Measurements from ENCODE around the gene LSM10. TPM values are rescaled to one million over a fixed set of nuclear protein-coding genes. Genes with fewer than 3 reads are reported as not detected.
A peak's percentile ranks its signal among the peaks of the same experiment; 100 is the strongest.

LSM10 gene
- total and polyA plus RNA-seq, 2 experiments from 2014 or later, result 27.5 to 98.9 TPM

DNA sequence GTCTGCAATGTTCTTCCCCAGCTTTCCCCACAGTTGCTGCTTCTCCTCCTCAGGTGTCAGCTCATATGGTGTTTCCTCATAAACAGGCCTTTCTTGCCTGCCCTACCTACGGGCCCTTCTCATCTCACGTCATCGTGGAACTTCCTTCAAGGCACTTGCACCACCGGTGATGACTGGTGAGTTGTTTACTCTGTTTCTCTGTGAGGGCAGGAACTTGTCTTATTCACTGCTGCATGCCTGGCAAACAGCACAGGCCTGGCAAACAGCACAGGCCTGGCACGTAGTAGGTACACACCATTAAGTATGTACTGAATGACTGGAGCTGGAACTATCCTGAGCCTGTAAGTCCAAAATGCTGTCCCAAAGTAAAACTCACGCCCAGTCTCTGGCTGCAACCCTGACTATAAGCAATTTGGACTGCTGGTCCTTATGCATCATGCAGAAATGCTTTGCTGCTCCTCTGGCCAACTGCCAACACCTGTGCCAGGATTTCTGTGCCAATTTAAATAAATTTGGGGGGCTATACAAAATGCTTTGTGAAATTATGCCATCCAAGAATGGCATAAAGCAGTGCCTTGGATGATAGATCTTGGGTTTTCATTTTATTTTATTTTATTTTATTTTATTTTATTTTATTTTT is 37.7 kb downstream of the LSM10 start (continued):
- TF ChIP-seq, protein P1, sequence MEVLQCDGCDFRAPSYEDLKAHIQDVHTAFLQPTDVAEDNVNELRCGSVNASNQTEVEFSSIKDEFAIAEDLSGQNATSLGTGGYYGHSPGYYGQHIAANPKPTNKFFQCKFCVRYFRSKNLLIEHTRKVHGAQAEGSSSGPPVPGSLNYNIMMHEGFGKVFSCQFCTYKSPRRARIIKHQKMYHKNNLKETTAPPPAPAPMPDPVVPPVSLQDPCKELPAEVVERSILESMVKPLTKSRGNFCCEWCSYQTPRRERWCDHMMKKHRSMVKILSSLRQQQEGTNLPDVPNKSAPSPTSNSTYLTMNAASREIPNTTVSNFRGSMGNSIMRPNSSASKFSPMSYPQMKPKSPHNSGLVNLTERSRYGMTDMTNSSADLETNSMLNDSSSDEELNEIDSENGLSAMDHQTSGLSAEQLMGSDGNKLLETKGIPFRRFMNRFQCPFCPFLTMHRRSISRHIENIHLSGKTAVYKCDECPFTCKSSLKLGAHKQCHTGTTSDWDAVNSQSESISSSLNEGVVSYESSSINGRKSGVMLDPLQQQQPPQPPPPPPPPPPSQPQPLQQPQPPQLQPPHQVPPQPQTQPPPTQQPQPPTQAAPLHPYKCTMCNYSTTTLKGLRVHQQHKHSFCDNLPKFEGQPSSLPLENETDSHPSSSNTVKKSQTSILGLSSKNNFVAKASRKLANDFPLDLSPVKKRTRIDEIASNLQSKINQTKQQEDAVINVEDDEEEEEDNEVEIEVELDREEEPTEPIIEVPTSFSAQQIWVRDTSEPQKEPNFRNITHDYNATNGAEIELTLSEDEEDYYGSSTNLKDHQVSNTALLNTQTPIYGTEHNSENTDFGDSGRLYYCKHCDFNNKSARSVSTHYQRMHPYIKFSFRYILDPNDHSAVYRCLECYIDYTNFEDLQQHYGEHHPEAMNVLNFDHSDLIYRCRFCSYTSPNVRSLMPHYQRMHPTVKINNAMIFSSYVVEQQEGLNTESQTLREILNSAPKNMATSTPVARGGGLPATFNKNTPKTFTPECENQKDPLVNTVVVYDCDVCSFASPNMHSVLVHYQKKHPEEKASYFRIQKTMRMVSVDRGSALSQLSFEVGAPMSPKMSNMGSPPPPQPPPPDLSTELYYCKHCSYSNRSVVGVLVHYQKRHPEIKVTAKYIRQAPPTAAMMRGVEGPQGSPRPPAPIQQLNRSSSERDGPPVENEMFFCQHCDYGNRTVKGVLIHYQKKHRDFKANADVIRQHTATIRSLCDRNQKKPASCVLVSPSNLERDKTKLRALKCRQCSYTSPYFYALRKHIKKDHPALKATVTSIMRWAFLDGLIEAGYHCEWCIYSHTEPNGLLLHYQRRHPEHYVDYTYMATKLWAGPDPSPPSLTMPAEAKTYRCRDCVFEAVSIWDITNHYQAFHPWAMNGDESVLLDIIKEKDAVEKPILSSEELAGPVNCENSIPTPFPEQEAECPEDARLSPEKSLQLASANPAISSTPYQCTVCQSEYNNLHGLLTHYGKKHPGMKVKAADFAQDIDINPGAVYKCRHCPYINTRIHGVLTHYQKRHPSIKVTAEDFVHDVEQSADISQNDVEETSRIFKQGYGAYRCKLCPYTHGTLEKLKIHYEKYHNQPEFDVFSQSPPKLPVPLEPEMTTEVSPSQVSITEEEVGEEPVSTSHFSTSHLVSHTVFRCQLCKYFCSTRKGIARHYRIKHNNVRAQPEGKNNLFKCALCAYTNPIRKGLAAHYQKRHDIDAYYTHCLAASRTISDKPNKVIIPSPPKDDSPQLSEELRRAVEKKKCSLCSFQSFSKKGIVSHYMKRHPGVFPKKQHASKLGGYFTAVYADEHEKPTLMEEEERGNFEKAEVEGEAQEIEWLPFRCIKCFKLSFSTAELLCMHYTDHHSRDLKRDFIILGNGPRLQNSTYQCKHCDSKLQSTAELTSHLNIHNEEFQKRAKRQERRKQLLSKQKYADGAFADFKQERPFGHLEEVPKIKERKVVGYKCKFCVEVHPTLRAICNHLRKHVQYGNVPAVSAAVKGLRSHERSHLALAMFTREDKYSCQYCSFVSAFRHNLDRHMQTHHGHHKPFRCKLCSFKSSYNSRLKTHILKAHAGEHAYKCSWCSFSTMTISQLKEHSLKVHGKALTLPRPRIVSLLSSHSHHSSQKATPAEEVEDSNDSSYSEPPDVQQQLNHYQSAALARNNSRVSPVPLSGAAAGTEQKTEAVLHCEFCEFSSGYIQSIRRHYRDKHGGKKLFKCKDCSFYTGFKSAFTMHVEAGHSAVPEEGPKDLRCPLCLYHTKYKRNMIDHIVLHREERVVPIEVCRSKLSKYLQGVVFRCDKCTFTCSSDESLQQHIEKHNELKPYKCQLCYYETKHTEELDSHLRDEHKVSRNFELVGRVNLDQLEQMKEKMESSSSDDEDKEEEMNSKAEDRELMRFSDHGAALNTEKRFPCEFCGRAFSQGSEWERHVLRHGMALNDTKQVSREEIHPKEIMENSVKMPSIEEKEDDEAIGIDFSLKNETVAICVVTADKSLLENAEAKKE (CRISPR knock-in tag; IDR thresholded peaks at IDR 0.05), result no peak
- TF ChIP-seq ZNF114 (CRISPR knock-in tag; IDR thresholded peaks at IDR 0.05) (no peak), JUNB (IDR thresholded peaks at IDR 0.05; ENCODE audit: unreplicated experiment) (no peak)
- TF ChIP-seq, protein P2, sequence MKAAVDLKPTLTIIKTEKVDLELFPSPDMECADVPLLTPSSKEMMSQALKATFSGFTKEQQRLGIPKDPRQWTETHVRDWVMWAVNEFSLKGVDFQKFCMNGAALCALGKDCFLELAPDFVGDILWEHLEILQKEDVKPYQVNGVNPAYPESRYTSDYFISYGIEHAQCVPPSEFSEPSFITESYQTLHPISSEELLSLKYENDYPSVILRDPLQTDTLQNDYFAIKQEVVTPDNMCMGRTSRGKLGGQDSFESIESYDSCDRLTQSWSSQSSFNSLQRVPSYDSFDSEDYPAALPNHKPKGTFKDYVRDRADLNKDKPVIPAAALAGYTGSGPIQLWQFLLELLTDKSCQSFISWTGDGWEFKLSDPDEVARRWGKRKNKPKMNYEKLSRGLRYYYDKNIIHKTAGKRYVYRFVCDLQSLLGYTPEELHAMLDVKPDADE (IDR thresholded peaks at IDR 0.05), result no peak

DNA sequence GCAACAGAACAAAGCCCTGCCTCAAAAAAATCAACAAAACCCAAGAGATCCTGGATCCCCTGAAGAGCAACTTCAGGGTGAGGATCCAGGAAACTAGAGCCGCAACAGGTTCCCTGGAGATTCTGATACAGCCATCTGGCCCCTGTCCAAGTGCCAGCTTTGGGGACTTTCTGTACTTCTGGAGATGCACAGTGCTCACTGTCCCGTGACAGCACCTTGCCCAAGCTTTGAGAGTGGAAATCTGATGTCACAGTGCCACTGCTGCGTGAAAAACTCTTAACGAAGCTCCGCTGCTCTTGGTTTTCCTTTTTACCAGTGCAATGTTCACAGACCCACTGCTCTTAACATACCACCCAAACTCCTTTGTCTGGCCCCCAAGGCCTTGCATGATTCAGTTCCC is 38.3 kb downstream of the LSM10 start:
- Histone ChIP-seq H3K36me3 (ENCODE audit: insufficient read depth) (no peaks in the 10 kb centered on the region; the same call in 1 of the 2 replicates), H3F3A (replicated peaks; ENCODE audit: low read depth) (no peaks in the 10 kb centered on the region), H3K4me3 (no peak overlapping the region), H3K27ac (ENCODE audit: low read depth) (no peak overlapping the region), H3K27me3 (ENCODE audit: insufficient read depth) (no peaks in the 10 kb centered on the region), H3K9me2 (ENCODE audit: insufficient read depth) (no peaks in the 10 kb centered on the region), H2AFZ (no peak overlapping the region), H4K20me1 (replicated peaks; ENCODE audit: insufficient read depth) (no peaks in the 10 kb centered on the region; the same call in 1 of the 2 replicates), H3K4me2 (no peak overlapping the region), H3K4me1 (ENCODE audit: insufficient read depth) (no peaks in the 10 kb centered on the region), H3K79me2 (replicated peaks; ENCODE audit: insufficient read depth) (peaks cover 11% of the 10 kb centered on the region)
- no peaks in the 10 kb centered on the region; the same call in 2 of the 3 replicates for H3K4me1 Mint-ChIP-seq
- H3K4me3 Mint-ChIP-seq, result no peak overlapping the region
- 0 out of 2 replicates have a peak overlapping the region, but pooled peaks have one; percentile 37 for H3K27ac Mint-ChIP-seq
- ATAC-seq, result no peak
- peaks cover 5% of the 10 kb centered on the region for H3K27me3 Mint-ChIP-seq (ENCODE audit: insufficient read depth, low read depth, poor library complexity)
- H3K9me3 Mint-ChIP-seq, result no peaks in the 10 kb centered on the region
- H3K36me3 Mint-ChIP-seq (ENCODE audit: low read depth), result peaks cover 47% of the 10 kb centered on the region
- DNase-seq (ENCODE audit: low spot score), result no peak
- TF ChIP-seq EZH2 (IDR thresholded peaks at IDR 0.05; ENCODE audit: low read depth, unreplicated experiment), result no peak
- TF ChIP-seq ZNF331 (CRISPR knock-in tag; IDR thresholded peaks at IDR 0.05; ENCODE audit: low read depth), result no peak
- TF ChIP-seq EZH2phosphoT487 (IDR thresholded peaks at IDR 0.05; ENCODE audit: unreplicated experiment), result no peak
- TF ChIP-seq STAT1 (IDR thresholded peaks at IDR 0.05; ENCODE audit: unreplicated experiment), result no peak
- TF ChIP-seq, protein P2 (IDR thresholded peaks at IDR 0.05), result no peak
- no peak for TF ChIP-seq CREB1 (CRISPR knock-in tag; IDR thresholded peaks at IDR 0.05; ENCODE audit: low read depth)
- TF ChIP-seq, protein P3, sequence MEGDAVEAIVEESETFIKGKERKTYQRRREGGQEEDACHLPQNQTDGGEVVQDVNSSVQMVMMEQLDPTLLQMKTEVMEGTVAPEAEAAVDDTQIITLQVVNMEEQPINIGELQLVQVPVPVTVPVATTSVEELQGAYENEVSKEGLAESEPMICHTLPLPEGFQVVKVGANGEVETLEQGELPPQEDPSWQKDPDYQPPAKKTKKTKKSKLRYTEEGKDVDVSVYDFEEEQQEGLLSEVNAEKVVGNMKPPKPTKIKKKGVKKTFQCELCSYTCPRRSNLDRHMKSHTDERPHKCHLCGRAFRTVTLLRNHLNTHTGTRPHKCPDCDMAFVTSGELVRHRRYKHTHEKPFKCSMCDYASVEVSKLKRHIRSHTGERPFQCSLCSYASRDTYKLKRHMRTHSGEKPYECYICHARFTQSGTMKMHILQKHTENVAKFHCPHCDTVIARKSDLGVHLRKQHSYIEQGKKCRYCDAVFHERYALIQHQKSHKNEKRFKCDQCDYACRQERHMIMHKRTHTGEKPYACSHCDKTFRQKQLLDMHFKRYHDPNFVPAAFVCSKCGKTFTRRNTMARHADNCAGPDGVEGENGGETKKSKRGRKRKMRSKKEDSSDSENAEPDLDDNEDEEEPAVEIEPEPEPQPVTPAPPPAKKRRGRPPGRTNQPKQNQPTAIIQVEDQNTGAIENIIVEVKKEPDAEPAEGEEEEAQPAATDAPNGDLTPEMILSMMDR (conservative IDR thresholded peaks at IDR 0.05; ENCODE audit: low read depth in 2 of 2), result no peak
- no peak for TF ChIP-seq ZNF114 (CRISPR knock-in tag; IDR thresholded peaks at IDR 0.05)
- TF ChIP-seq NANOG (IDR thresholded peaks at IDR 0.05; ENCODE audit: borderline replicate concordance), result no peak

Data from GM23338 (cell line).